Astrocyte (in vitro differentiated cells and primary cell): ENCODE data around the gene SAMM50. TPM values are rescaled to one million over a fixed set of nuclear protein-coding genes. Genes with fewer than 3 reads are reported as not detected.

Source experiments
- DNase-seq: peaks from one replicate; pipeline ENCODE4 v3.0.0-alpha.2; 2010; ENCODE audit warnings: low read depth
- FAIRE-seq: peaks from 2 replicates; lab custom pipeline; 2011; peaks lifted over from hg19 to GRCh38; lab: Jason Lieb, UNC
- H2AFZ ChIP-seq: 2 replicates; pipeline ENCODE4 v1.6.0; 2012; ENCODE audit warnings: low read depth, low read length, inconsistent platforms
- H3K27ac ChIP-seq: 2 replicates; pipeline ENCODE4 v1.5.1; 2011; ENCODE audit warnings: low read depth, low read length, inconsistent platforms
- H3K27me3 ChIP-seq: 2 replicates; pipeline ENCODE4 v1.6.0; 2011; ENCODE audit warnings: low read length, inconsistent platforms; ENCODE audit not compliant: insufficient read depth
- H3K36me3 ChIP-seq: 2 replicates; pipeline ENCODE4 v1.5.1; 2011; ENCODE audit warnings: low read length, inconsistent platforms; ENCODE audit not compliant: insufficient read depth
- H3K4me1 ChIP-seq: 2 replicates; pipeline ENCODE4 v1.5.1; 2011; ENCODE audit warnings: low read length, inconsistent platforms; ENCODE audit not compliant: insufficient read depth
- H3K4me2 ChIP-seq: 2 replicates; pipeline ENCODE4 v1.6.0; 2012; ENCODE audit warnings: low read length, inconsistent platforms
- H3K4me3 ChIP-seq: 2 replicates; pipeline ENCODE4 v1.5.1; 2011; ENCODE audit warnings: low read depth, mild to moderate bottlenecking, low read length, inconsistent platforms; ENCODE audit not compliant: insufficient read depth
- H3K79me2 ChIP-seq: 2 replicates; pipeline ENCODE4 v1.6.0; 2012; ENCODE audit warnings: mild to moderate bottlenecking, low read length, inconsistent platforms; ENCODE audit not compliant: insufficient read depth
- H3K9ac ChIP-seq: 2 replicates; pipeline ENCODE4 v1.6.0; 2012; ENCODE audit warnings: mild to moderate bottlenecking, low read length, inconsistent platforms
- H3K9me3 ChIP-seq: 2 replicates; pipeline ENCODE4 v1.5.1; 2012; ENCODE audit warnings: low read depth, mild to moderate bottlenecking, low read length, inconsistent platforms; ENCODE audit not compliant: insufficient read depth
- H4K20me1 ChIP-seq: 2 replicates; pipeline ENCODE4 v1.6.0; 2012; ENCODE audit warnings: low read length, inconsistent platforms; ENCODE audit not compliant: insufficient read depth
- H3K27ac Mint-ChIP-seq: one replicate; pipeline ENCODE4 v1.8.0; 2021; ENCODE audit warnings: mild to moderate bottlenecking, mixed read lengths; ENCODE audit not compliant: unreplicated experiment
- H3K27me3 Mint-ChIP-seq: one replicate; pipeline ENCODE4 v1.8.0; 2021; ENCODE audit warnings: low read depth, mixed read lengths; ENCODE audit not compliant: unreplicated experiment
- H3K36me3 Mint-ChIP-seq: one replicate; pipeline ENCODE4 v1.8.0; 2021; ENCODE audit warnings: low read depth, mixed read lengths; ENCODE audit not compliant: unreplicated experiment
- H3K4me1 Mint-ChIP-seq: one replicate; pipeline ENCODE4 v1.8.0; 2021; ENCODE audit warnings: low read depth, mixed read lengths; ENCODE audit not compliant: unreplicated experiment
- H3K4me3 Mint-ChIP-seq: one replicate; pipeline ENCODE4 v1.8.0; 2021; ENCODE audit warnings: mild to moderate bottlenecking, moderate library complexity, mixed read lengths; ENCODE audit not compliant: unreplicated experiment
- H3K9me3 Mint-ChIP-seq: one replicate; pipeline ENCODE4 v1.8.0; 2021; ENCODE audit warnings: mild to moderate bottlenecking, mixed read lengths; ENCODE audit not compliant: unreplicated experiment
- EZH2 ChIP-seq: IDR thresholded peaks from 2 replicates; pipeline ENCODE4 v1.6.1; 2012; ENCODE audit warnings: mild to moderate bottlenecking, low read length, inconsistent platforms; ENCODE audit not compliant: insufficient read depth
- total RNA-seq: library from RNA; stranded (reverse); gene quantifications from 2 replicates; pipeline ENCODE4 v1.2.1, GENCODE V29; 2021
- TF ChIP-seq, protein P1 (sequence below): IDR thresholded peaks from 2 replicates; pipeline ENCODE4 v1.5.1; 2011; ENCODE audit warnings: low read depth, mild to moderate bottlenecking, inconsistent platforms, low read length, moderate library complexity; ENCODE audit not compliant: insufficient read depth

The SAMM50 gene
- total RNA-seq, 1 donor from 2014 or later = 63.4 TPM

GRCh38 chr22:43951391-43951790, 3.9 kb upstream of the SAMM50 start:
- Histone ChIP-seq H3K9ac (no peak overlapping the region), H2AFZ (no peak overlapping the region), H3K4me1 (peaks cover 11% of the 10 kb centered on the region), H3K9me3 (no peaks in the 10 kb centered on the region), H3K27me3 (no peaks in the 10 kb centered on the region), H3K4me3 (no peak overlapping the region), H3K27ac (no peak overlapping the region), H3K36me3 (no peaks in the 10 kb centered on the region), H3K79me2 (peaks cover 17% of the 10 kb centered on the region), H3K4me2 (no peak overlapping the region), H4K20me1 (peaks cover 6% of the 10 kb centered on the region)
- Mint-ChIP-seq H3K27me3 (no peaks in the 10 kb centered on the region), H3K4me3 (no peak overlapping the region), H3K36me3 (peaks cover 2% of the 10 kb centered on the region), H3K9me3 (no peaks in the 10 kb centered on the region), H3K27ac (no peak overlapping the region), H3K4me1 (peaks cover 6% of the 10 kb centered on the region)
- no peak for TF ChIP-seq EZH2
- TF ChIP-seq, protein P1, sequence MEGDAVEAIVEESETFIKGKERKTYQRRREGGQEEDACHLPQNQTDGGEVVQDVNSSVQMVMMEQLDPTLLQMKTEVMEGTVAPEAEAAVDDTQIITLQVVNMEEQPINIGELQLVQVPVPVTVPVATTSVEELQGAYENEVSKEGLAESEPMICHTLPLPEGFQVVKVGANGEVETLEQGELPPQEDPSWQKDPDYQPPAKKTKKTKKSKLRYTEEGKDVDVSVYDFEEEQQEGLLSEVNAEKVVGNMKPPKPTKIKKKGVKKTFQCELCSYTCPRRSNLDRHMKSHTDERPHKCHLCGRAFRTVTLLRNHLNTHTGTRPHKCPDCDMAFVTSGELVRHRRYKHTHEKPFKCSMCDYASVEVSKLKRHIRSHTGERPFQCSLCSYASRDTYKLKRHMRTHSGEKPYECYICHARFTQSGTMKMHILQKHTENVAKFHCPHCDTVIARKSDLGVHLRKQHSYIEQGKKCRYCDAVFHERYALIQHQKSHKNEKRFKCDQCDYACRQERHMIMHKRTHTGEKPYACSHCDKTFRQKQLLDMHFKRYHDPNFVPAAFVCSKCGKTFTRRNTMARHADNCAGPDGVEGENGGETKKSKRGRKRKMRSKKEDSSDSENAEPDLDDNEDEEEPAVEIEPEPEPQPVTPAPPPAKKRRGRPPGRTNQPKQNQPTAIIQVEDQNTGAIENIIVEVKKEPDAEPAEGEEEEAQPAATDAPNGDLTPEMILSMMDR = no peak
- DNase-seq (no peak), FAIRE-seq (no peak)

GRCh38 chr22:43951966-43952365, 3.3 kb upstream of the SAMM50 start:
- Mint-ChIP-seq H3K36me3 (peaks cover 2% of the 10 kb centered on the region), H3K27ac (peak overlapping the region; percentile 72), H3K4me1 (peaks cover 9% of the 10 kb centered on the region), H3K9me3 (no peaks in the 10 kb centered on the region), H3K27me3 (no peaks in the 10 kb centered on the region), H3K4me3 (no peak overlapping the region)
- Histone ChIP-seq H3K4me1 (peaks cover 12% of the 10 kb centered on the region), H3K27ac (no peak overlapping the region), H3K9me3 (no peaks in the 10 kb centered on the region), H3K4me2 (no peak overlapping the region), H2AFZ (no peak overlapping the region), H3K4me3 (no peak overlapping the region), H3K36me3 (no peaks in the 10 kb centered on the region), H3K27me3 (no peaks in the 10 kb centered on the region), H3K79me2 (peaks cover 23% of the 10 kb centered on the region), H4K20me1 (peaks cover 8% of the 10 kb centered on the region), H3K9ac (no peak overlapping the region)
- TF ChIP-seq, protein P1 = no peak
- no peak for TF ChIP-seq EZH2
- no peak for DNase-seq
- FAIRE-seq = no peak

GRCh38 chr22:43953988-43954785, 1.1 kb upstream of the SAMM50 start:
- H3K4me3 Mint-ChIP-seq = peak overlapping the region; percentile 100
- FAIRE-seq (no peak), DNase-seq (no peak)
- H3K9me3 Mint-ChIP-seq = no peaks in the 10 kb centered on the region
- peaks cover 42% of the 10 kb centered on the region for H3K79me2 ChIP-seq
- peak overlapping the region; percentile 92 for H3K9ac ChIP-seq
- peak overlapping the region; percentile 97 for H3K4me2 ChIP-seq
- H3K36me3 ChIP-seq = no peaks in the 10 kb centered on the region
- H2AFZ ChIP-seq = peak overlapping the region; percentile 90
- H3K36me3 Mint-ChIP-seq = peaks cover 2% of the 10 kb centered on the region
- peak overlapping the region; percentile 88 for H3K4me3 ChIP-seq
- peak overlapping the region; percentile 74 for H3K27ac Mint-ChIP-seq
- peaks cover 12% of the 10 kb centered on the region for H3K4me1 Mint-ChIP-seq
- no peaks in the 10 kb centered on the region for H3K27me3 ChIP-seq
- peaks cover 19% of the 10 kb centered on the region for H4K20me1 ChIP-seq
- peak overlapping the region; percentile 78 for H3K27ac ChIP-seq
- peaks cover 12% of the 10 kb centered on the region for H3K4me1 ChIP-seq
- no peak for TF ChIP-seq EZH2
- TF ChIP-seq, protein P1 = no peak
- no peaks in the 10 kb centered on the region for H3K9me3 ChIP-seq
- no peaks in the 10 kb centered on the region for H3K27me3 Mint-ChIP-seq
